Measurements from ENCODE around the gene SOCS6. TPM values are rescaled to one million over a fixed set of nuclear protein-coding genes. Genes with fewer than 3 reads are reported as not detected.

The SOCS6 gene
- polyA plus RNA-seq, 1 of the 3 experiments (the other 2 are of a cell fraction), result 12.1 TPM

GRCh38 chr18:70243131-70243929 is 45.5 kb upstream of the SOCS6 start:
- TF ChIP-seq PBX3 (IDR thresholded peaks at IDR 0.05) (no peak), ZBTB33 (IDR thresholded peaks at IDR 0.05; ENCODE audit: borderline replicate concordance, low read depth) (no peak), MAX (IDR thresholded peaks at IDR 0.05; ENCODE audit: low read depth) (no peak), RFX5 (IDR thresholded peaks at IDR 0.05; ENCODE audit: low read length) (no peak), GATA2 (CRISPR knock-in tag; IDR thresholded peaks at IDR 0.05) (no peak), SMC3 (IDR thresholded peaks at IDR 0.05; ENCODE audit: low read depth, low read length) (no peak), JUND (IDR thresholded peaks at IDR 0.05) (no peak), POLR2AphosphoS5 (IDR thresholded peaks at IDR 0.05; ENCODE audit: low read depth, low read length) (no peak), TAF1 (IDR thresholded peaks at IDR 0.05; ENCODE audit: borderline replicate concordance, low read depth, low read length) (no peak), CHD2 (IDR thresholded peaks at IDR 0.05; ENCODE audit: low read length, partially characterized antibody) (no peak), YY1 (IDR thresholded peaks at IDR 0.05; ENCODE audit: low read depth) (no peak), MEF2A (IDR thresholded peaks at IDR 0.05; ENCODE audit: borderline replicate concordance, low read depth) (no peak), RCOR1 (IDR thresholded peaks at IDR 0.05; ENCODE audit: low read length) (no peak), TCF12 (IDR thresholded peaks at IDR 0.05) (no peak), IRF3 (IDR thresholded peaks at IDR 0.05; ENCODE audit: low read depth, low read length) (no peak), EP300 (IDR thresholded peaks at IDR 0.05; ENCODE audit: borderline replicate concordance in 1 of 2, low read depth in 1 of 2, low read length in 1 of 2) (no peak), GABPA (IDR thresholded peaks at IDR 0.05; ENCODE audit: low read depth) (no peak)
- H3K36me3 ChIP-seq (replicated peaks in 1 of 2; ENCODE audit: control insufficient read depth in 1 of 2, insufficient read depth in 2 of 2, low read length in 1 of 2), result no peaks in the 10 kb centered on the region
- H2AFZ ChIP-seq (ENCODE audit: low read depth), result no peak overlapping the region
- H3F3A ChIP-seq (replicated peaks; ENCODE audit: insufficient read depth), result no peaks in the 10 kb centered on the region
- 72% methylated on average over 13 of the region's 13 CpGs for WGBS (ENCODE audit: low lambda C conversion rate)
- POLR2A ChIA-PET, result no interaction called here
- peaks cover 0 to 5% of the 10 kb centered on the region in 2 experiments; a peak in 2 of 4 replicates for H3K4me1 ChIP-seq (ENCODE audit: control insufficient read depth in 1 of 2, insufficient read depth in 2 of 2, low read depth in 1 of 2, low read length in 1 of 2)
- CTCF ChIA-PET, result no interaction called here
- no peak overlapping the region for H3K4me2 ChIP-seq
- H4K20me1 ChIP-seq (ENCODE audit: insufficient read depth), result no peaks in the 10 kb centered on the region
- H3K9me2 ChIP-seq, result no peaks in the 10 kb centered on the region
- H3K79me2 ChIP-seq (ENCODE audit: insufficient read depth), result no peaks in the 10 kb centered on the region
- no peaks in the 10 kb centered on the region for H3K9me3 ChIP-seq
- H3K27me3 ChIP-seq (ENCODE audit: insufficient read depth), result no peaks in the 10 kb centered on the region
- no peak overlapping the region for H3K4me3 ChIP-seq (ENCODE audit: low read depth in 2 of 2, low read length in 1 of 2)
- H3K27ac ChIP-seq (ENCODE audit: low read depth in 2 of 2, low read length in 1 of 2), result no peak overlapping the region
- DNase-seq, result no peak
- no peak overlapping the region for H3K9ac ChIP-seq
